KG1 (cell line): ENCODE results near the gene WNT1.

Experiments
- DNase-seq: peaks from one replicate; lab custom pipeline; 2025; lab: John Stamatoyannopoulos, UW

The WNT1 gene

DNA sequence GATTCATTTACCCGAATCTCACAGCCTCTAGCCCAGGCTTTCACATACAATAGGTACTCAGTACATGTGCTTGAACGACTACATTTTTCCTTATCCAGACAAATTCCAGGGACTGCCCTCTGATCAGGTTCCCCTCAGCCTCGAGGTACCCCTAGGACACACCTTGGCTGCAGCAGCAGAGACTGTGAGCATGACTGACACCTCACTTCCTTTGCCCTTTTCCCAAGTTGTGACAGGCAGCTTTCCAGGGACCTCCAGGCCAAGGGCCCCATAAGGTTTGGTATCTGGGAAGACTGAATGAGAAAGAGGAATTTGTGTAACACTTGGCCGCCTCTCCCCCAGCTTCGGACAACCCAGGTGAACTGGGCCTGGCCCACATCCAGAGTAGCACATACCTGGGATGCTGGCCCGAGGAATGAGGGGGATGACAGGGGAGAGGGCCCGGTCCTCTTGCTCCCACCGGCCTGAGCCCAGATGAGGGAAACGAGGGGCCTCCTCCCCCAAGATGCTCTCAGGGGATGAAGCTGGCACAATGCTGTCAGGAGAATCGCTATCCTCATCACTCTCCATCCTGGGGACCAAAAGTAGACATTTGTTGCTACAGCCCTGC is 50.6 kb downstream of the WNT1 start:
- DNase-seq, result no peak

DNA sequence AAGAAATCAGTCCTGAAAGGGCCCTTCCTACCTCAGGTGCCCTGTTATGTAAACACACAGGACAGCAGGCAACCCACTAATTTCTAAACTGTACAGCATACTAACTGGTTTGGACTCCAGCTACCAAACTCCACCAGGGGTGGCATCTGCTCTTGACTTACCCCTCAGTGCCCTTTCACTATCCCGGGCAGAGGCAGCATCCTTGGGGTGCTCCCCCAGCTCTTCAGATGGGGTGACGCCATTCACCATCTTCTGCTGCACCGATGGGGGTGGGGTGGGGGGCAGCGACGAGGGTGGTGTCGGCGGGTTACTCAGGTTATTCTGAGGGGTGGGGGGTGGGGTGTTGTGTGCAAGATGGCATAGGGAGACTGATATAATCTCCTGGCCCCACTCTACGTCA is 52.0 kb downstream of the WNT1 start:
- no peak for DNase-seq

DNA sequence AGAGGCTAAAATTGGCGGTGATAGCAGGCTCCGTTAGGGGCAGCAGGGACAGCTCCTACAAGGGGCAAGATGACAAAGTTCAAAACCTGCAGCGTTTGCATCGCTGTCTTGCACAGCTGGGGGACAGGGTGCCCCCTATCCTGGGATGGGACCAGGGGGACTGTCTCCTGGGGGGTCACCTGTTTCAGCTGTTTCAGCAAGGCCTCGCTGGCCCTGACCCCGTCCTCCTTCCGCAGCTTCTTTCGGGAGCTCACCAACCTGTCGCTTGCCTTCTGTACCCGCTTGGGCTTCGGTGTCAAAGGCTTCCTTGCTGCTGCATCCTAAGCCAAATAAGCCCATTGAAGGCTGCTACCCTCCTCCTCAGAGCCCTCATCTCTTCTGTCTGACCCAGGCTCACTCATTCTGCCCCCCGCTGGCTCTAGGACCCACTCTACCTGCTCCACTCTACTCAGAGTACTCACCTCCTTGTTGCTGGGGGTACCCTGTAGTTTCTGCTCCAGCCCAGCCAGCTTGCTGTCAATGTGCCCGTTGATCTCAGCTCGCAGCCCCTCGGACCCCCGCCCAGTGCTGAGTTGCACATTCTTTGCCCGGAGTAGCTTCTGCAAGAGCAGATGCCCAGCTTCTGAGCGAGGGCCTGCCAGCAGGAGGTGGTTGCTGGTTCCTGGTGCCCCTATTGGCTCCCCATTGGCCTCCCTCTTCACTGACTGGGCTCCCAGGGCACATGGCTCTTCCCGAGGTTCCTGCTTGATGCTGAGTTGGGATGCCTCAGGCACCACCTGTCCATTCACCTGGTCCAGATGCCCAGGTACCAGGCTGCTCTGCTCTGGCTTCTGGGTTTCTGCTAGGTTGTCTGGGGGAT is 52.8 kb downstream of the WNT1 start:
- DNase-seq, result no peak

DNA sequence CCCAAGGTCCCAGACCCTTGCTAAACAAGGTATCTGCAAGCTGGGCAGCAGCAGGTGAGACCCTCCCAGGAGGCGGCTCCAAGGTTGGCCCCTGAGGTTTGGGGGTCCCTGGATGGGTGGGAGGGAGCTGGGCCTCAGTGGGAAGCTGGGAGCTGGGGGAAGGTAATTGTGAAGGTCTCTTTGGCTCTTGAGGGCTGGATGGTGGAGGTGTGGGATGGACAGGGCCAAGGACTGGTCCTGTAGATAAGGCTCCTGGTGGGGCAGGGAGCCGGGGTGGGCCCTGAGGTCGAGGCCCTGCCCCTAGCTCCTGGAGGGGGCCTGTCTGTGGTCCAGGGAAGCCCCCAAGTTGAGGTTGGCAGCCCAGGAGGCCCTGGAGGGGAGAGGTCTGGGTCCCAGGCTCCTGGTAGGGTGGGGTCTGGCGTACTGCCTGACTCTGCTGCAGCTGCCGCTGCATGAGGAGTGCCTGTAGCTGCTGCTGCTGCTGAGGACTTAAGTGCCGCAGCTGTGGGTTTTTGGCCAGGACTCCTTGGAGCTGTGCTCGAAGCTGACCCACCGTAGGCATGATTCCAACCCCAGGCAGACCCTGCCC is 53.5 kb downstream of the WNT1 start:
- DNase-seq, result no peak
